Effector memory CD4-positive, alpha-beta T cell (primary cell): ENCODE results near the gene CYGB.
A peak's percentile ranks its signal among the peaks of the same experiment; 100 is the strongest.

Source experiments
- DNase-seq, 3 donors: peaks; one replicate each; pipeline ENCODE4 v3.0.0-alpha.2; 2020
- H3K27ac ChIP-seq: 2 replicates; pipeline ENCODE4 v1.7.0; 2013; ENCODE audit warnings: mild to moderate bottlenecking, low read length, moderate library complexity; ENCODE audit not compliant: insufficient read depth, poor library complexity, severe bottlenecking
- H3K27me3 ChIP-seq: replicated peaks from 2 replicates; pipeline ENCODE4 v1.7.0; 2013; ENCODE audit warnings: mild to moderate bottlenecking, low read length; ENCODE audit not compliant: insufficient read depth, control insufficient read depth, poor library complexity, severe bottlenecking
- H3K36me3 ChIP-seq: 2 replicates; pipeline ENCODE4 v1.7.0; 2013; ENCODE audit warnings: mild to moderate bottlenecking, low read length, moderate library complexity; ENCODE audit not compliant: control insufficient read depth, insufficient read depth
- H3K4me1 ChIP-seq: 2 replicates; pipeline ENCODE4 v1.7.0; 2013; ENCODE audit warnings: low read length, mild to moderate bottlenecking; ENCODE audit not compliant: control insufficient read depth, insufficient read depth, poor library complexity, severe bottlenecking
- H3K4me3 ChIP-seq: 2 replicates; pipeline ENCODE4 v1.7.0; 2013; ENCODE audit warnings: low read length, low read depth, mild to moderate bottlenecking; ENCODE audit not compliant: insufficient read depth, poor library complexity, severe bottlenecking
- H3K9me3 ChIP-seq: 2 replicates; pipeline ENCODE4 v1.7.0; 2013; ENCODE audit warnings: mild to moderate bottlenecking, low read length, moderate library complexity; ENCODE audit not compliant: control insufficient read depth

Gene CYGB

GRCh38 chr17:76500074-76500746 lies 37.3 kb downstream of the CYGB start:
- DNase-seq = no peak
- peaks cover 26% of the 10 kb centered on the region for H3K4me1 ChIP-seq
- peak overlapping the region; percentile 66 for H3K27ac ChIP-seq
- H3K4me3 ChIP-seq = peak overlapping the region; percentile 69
- no peaks in the 10 kb centered on the region for H3K36me3 ChIP-seq
- H3K27me3 ChIP-seq = no peaks in the 10 kb centered on the region
- H3K9me3 ChIP-seq = no peaks in the 10 kb centered on the region

- no peak overlapping the region for H3K4me3 ChIP-seq
- H3K27ac ChIP-seq = no peak overlapping the region
- no peaks in the 10 kb centered on the region for H3K27me3 ChIP-seq
- H3K9me3 ChIP-seq = no peaks in the 10 kb centered on the region
- no peaks in the 10 kb centered on the region for H3K36me3 ChIP-seq
- peaks cover 28% of the 10 kb centered on the region for H3K4me1 ChIP-seq
- no peak for DNase-seq
Observed at GRCh38 chr17:76499267-76499667, 38.2 kb downstream of the CYGB start.

- Histone ChIP-seq H3K4me3 (no peak overlapping the region), H3K27ac (no peak overlapping the region), H3K36me3 (no peaks in the 10 kb centered on the region), H3K9me3 (no peaks in the 10 kb centered on the region), H3K4me1 (peaks cover 32% of the 10 kb centered on the region), H3K27me3 (no peaks in the 10 kb centered on the region)
- no peak for DNase-seq
Observed at GRCh38 chr17:76498876-76499251, 38.6 kb downstream of the CYGB start.

GRCh38 chr17:76497979-76498875 lies 39.3 kb downstream of the CYGB start:
- no peak overlapping the region for H3K27ac ChIP-seq
- H3K4me1 ChIP-seq = peaks cover 39% of the 10 kb centered on the region
- no peak for DNase-seq

GRCh38 chr17:76497699-76497978 lies 39.9 kb downstream of the CYGB start:
- Histone ChIP-seq H3K4me3 (no peak overlapping the region), H3K36me3 (no peaks in the 10 kb centered on the region), H3K27me3 (no peaks in the 10 kb centered on the region), H3K4me1 (peaks cover 45% of the 10 kb centered on the region), H3K27ac (no peak overlapping the region), H3K9me3 (no peaks in the 10 kb centered on the region)
- no peak for DNase-seq

More at GRCh38 chr17:76497979-76498875, 39.3 kb downstream of the CYGB start:
- no peak overlapping the region for H3K4me3 ChIP-seq
- H3K36me3 ChIP-seq = no peaks in the 10 kb centered on the region
- H3K9me3 ChIP-seq = no peaks in the 10 kb centered on the region
- H3K27me3 ChIP-seq = no peaks in the 10 kb centered on the region

- Histone ChIP-seq H3K4me1 (peaks cover 41% of the 10 kb centered on the region), H3K27ac (no peak overlapping the region)
- DNase-seq = no peak
Observed at GRCh38 chr17:76496464-76496863, 41.0 kb downstream of the CYGB start.

GRCh38 chr17:76495663-76496400 lies 41.7 kb downstream of the CYGB start:
- no peak for DNase-seq
- Histone ChIP-seq H3K27me3 (no peaks in the 10 kb centered on the region), H3K9me3 (no peaks in the 10 kb centered on the region), H3K27ac (no peak overlapping the region), H3K4me3 (no peak overlapping the region), H3K4me1 (peaks cover 39% of the 10 kb centered on the region), H3K36me3 (no peaks in the 10 kb centered on the region)

More at GRCh38 chr17:76496464-76496863, 41.0 kb downstream of the CYGB start:
- Histone ChIP-seq H3K27me3 (no peaks in the 10 kb centered on the region), H3K36me3 (no peaks in the 10 kb centered on the region), H3K4me3 (no peak overlapping the region), H3K9me3 (no peaks in the 10 kb centered on the region)

GRCh38 chr17:76493505-76494167 lies 43.9 kb downstream of the CYGB start:
- Histone ChIP-seq H3K4me3 (peak overlapping the region; percentile 37), H3K4me1 (peaks cover 23% of the 10 kb centered on the region), H3K27me3 (no peaks in the 10 kb centered on the region), H3K9me3 (no peaks in the 10 kb centered on the region), H3K27ac (peak overlapping the region; percentile 37), H3K36me3 (no peaks in the 10 kb centered on the region)
- DNase-seq = peak in 1 of 3 donors; percentile 31

GRCh38 chr17:76492989-76493501 lies 44.5 kb downstream of the CYGB start:
- H3K27ac ChIP-seq = peak overlapping the region; percentile 37
- peak overlapping the region; percentile 37 for H3K4me3 ChIP-seq
- H3K27me3 ChIP-seq = no peaks in the 10 kb centered on the region
- peaks cover 23% of the 10 kb centered on the region for H3K4me1 ChIP-seq
- DNase-seq = peak in 1 of 3 donors; percentile 23
- H3K9me3 ChIP-seq = no peaks in the 10 kb centered on the region
- H3K36me3 ChIP-seq = no peaks in the 10 kb centered on the region
